EL (cell line): ENCODE results near the gene R3HDM2.

Experiments used
- DNase-seq: peaks from one replicate; pipeline ENCODE4 v3.0.0-alpha.2; 2016

Gene R3HDM2

GRCh38 chr12:57465747-57466505 is 35.1 kb upstream of the R3HDM2 start:
- DNase-seq = no peak

GRCh38 chr12:57465030-57465746 is 34.3 kb upstream of the R3HDM2 start:
- no peak for DNase-seq

GRCh38 chr12:57464569-57464968 is 33.7 kb upstream of the R3HDM2 start:
- no peak for DNase-seq

GRCh38 chr12:57462912-57463253 is 32.0 kb upstream of the R3HDM2 start:
- DNase-seq = no peak

- DNase-seq = peak; percentile 91
Observed at GRCh38 chr12:57462251-57462911, 31.5 kb upstream of the R3HDM2 start.

- DNase-seq = no peak
Observed at GRCh38 chr12:57461917-57462250, 31.0 kb upstream of the R3HDM2 start.

GRCh38 chr12:57461276-57461916 is 30.6 kb upstream of the R3HDM2 start:
- DNase-seq = peak; percentile 73

- no peak for DNase-seq
Observed at GRCh38 chr12:57460841-57461275, 30.0 kb upstream of the R3HDM2 start.

GRCh38 chr12:57460468-57460784 is 29.6 kb upstream of the R3HDM2 start:
- no peak for DNase-seq

GRCh38 chr12:57459750-57460467 is 29.1 kb upstream of the R3HDM2 start, which contains the start of gene GLI1:
TSS of gene GLI1 (plus strand) at chr12:57459785. CDS start at chr12:57463692, 3,907 bp downstream.
- peak; percentile 36 for DNase-seq

GRCh38 chr12:57459055-57459749 is 28.4 kb upstream of the R3HDM2 start:
- peak; percentile 95 for DNase-seq

GRCh38 chr12:57458665-57459054 is 27.8 kb upstream of the R3HDM2 start:
- DNase-seq = no peak

GRCh38 chr12:57456737-57457490 is 26.1 kb upstream of the R3HDM2 start:
- DNase-seq = peak; percentile 11

GRCh38 chr12:57456145-57456700 is 25.4 kb upstream of the R3HDM2 start:
- peak; percentile 51 for DNase-seq

GRCh38 chr12:57455374-57456144 is 24.7 kb upstream of the R3HDM2 start:
- DNase-seq = no peak

- peak; percentile 81 for DNase-seq
Observed at GRCh38 chr12:57454566-57455373, 23.9 kb upstream of the R3HDM2 start, which contains the start of gene INHBE. TSS of gene INHBE (plus strand) at chr12:57455307. CDS start at chr12:57455537, 230 bp downstream.

GRCh38 chr12:57454213-57454565 is 23.3 kb upstream of the R3HDM2 start:
- DNase-seq = no peak

GRCh38 chr12:57452937-57453509 is 22.2 kb upstream of the R3HDM2 start:
- peak; percentile 83 for DNase-seq
